ENCODE results near the gene MMP2.

MMP2 gene

DNA sequence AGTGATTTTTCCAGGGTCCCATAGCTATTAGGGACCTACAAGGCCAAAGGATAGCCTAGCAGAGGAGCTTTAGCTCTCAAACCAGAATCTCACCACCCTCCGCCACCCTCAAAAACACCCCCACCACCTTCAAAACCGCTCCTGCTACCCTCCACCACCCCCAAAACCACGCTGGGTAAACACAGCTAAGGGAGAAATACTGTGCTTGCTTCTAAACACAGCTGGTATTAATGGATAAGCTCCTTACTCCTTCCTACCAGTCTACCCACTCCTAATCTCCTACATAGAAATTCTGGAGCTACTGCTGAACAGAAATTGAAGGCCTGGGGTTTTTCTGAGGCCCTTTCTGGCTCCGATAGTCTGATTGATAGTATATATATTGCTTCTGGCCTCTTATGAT lies 27.7 kb downstream of the MMP2 start:
- TF ChIP-seq POLR2A (IDR thresholded peaks at IDR 0.05; ENCODE audit: low read length) = no peak
- no peak for TF ChIP-seq GATA1 (IDR thresholded peaks at IDR 0.05; ENCODE audit: low read depth, low read length)
- no peak for DNase-seq

GRCh38 chr16:55508271-55508921 lies 29.4 kb downstream of the MMP2 start:
- no peak for DNase-seq
- TF ChIP-seq POLR2A (IDR thresholded peaks at IDR 0.05; ENCODE audit: low read length) (no peak), GATA1 (IDR thresholded peaks at IDR 0.05; ENCODE audit: low read depth, low read length) (no peak)

GRCh38 chr16:55508941-55509931 lies 30.2 kb downstream of the MMP2 start, which contains the start of gene LPCAT2:
TSS of gene LPCAT2 (plus strand) at chr16:55509072. CDS start at chr16:55509182, 110 bp downstream.
- TF ChIP-seq POLR2A (IDR thresholded peaks at IDR 0.05; ENCODE audit: low read length) (peak; percentile 33), GATA1 (IDR thresholded peaks at IDR 0.05; ENCODE audit: low read depth, low read length) (no peak)
- peak; percentile 85 to 86 for DNase-seq

DNA sequence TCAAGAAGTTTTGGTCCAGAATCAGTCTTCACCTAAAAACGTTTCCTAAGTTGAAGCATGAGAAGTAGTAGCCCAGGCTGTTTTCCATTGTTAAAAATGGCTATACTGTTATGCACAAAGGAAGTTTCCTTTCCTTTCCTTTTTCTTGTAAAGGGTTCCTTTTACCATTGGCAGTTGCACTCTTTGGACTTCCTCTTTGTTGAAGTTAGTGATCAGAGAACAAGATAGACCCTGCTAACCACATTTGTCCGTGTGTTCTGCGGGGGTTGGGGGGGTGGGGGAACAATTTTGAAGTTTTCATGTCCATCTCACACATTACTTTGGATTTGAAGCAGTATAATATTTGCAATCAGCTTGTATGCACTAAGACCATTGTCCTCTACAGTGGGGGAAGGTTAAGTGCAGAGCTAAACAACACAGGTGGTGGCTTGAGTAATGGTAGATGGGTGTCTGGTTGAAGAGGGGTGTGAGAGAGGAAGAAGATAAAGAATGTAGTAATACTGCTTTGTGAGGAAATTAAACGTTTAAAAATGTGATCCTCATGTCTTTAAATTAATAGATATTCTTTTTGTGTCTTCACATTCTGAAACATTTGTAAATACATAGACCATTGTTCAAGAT lies 31.3 kb downstream of the MMP2 start:
- TF ChIP-seq POLR2A (IDR thresholded peaks at IDR 0.05; ENCODE audit: low read length) (no peak), GATA1 (IDR thresholded peaks at IDR 0.05; ENCODE audit: low read depth, low read length) (no peak)

GRCh38 chr16:55512941-55513340 lies 33.9 kb downstream of the MMP2 start:
- DNase-seq = no peak
- TF ChIP-seq GATA1 (IDR thresholded peaks at IDR 0.05; ENCODE audit: low read depth, low read length) (no peak), POLR2A (IDR thresholded peaks at IDR 0.05; ENCODE audit: low read length) (no peak)

More for the DNA sequence above, 31.3 kb downstream of the MMP2 start:
- peak in 1 of 2 experiments; percentile 6 for DNase-seq

DNA sequence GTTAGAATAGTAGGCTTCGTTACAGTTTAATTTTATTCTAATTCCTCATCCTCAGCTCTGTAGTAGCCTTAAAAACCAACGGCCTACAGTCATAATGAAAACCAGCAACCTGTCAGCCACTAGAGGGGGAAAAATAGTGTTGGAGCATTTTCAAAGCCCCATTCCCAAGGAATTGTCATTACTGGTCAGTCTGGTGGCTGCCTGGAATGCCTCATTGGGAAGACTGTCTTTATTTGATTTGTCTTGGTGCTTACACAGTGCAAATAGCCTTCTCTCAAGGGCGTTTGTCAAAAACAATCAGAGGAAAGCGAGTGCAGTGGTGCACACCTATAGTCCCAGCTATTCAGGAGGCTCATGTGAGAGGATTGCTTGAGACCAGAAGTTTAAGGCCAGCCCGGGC lies 34.6 kb downstream of the MMP2 start:
- DNase-seq = no peak
- TF ChIP-seq POLR2A (IDR thresholded peaks at IDR 0.05; ENCODE audit: low read length) = no peak
- no peak for TF ChIP-seq GATA1 (IDR thresholded peaks at IDR 0.05; ENCODE audit: low read depth, low read length)

- DNase-seq = no peak
- TF ChIP-seq POLR2A (IDR thresholded peaks at IDR 0.05; ENCODE audit: low read length) (no peak), GATA1 (IDR thresholded peaks at IDR 0.05; ENCODE audit: low read depth, low read length) (no peak)
Observed at GRCh38 chr16:55515111-55515510, 36.1 kb downstream of the MMP2 start.

- DNase-seq = no peak
- TF ChIP-seq GATA1 (IDR thresholded peaks at IDR 0.05; ENCODE audit: low read depth, low read length) = no peak
- no peak for TF ChIP-seq POLR2A (IDR thresholded peaks at IDR 0.05; ENCODE audit: low read length)
Observed at GRCh38 chr16:55521792-55522191, 42.8 kb downstream of the MMP2 start.

DNA sequence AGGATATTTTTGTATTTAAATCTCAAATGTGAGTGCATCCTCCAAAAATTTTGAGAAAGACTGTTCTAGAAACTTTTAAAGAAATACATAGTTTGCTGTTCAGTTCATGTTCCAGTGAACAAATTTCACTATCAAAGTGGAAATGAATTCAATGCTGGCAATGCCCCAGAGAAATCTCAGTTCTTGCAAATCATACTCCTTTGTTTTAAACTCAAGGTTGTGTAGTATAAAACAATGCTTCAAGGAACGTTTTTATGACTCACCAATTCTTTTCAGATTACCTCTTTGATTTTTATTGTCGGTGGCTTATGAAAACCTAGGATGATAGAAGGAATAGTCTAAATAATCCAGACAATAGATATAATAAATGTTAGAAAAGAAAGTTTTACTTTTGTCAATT lies 47.4 kb downstream of the MMP2 start:
- DNase-seq = no peak
- no peak for TF ChIP-seq POLR2A (IDR thresholded peaks at IDR 0.05; ENCODE audit: low read length)
- TF ChIP-seq GATA1 (IDR thresholded peaks at IDR 0.05; ENCODE audit: low read depth, low read length) = no peak

GRCh38 chr16:55527885-55528284 lies 48.9 kb downstream of the MMP2 start:
- DNase-seq = no peak
- TF ChIP-seq GATA1 (IDR thresholded peaks at IDR 0.05; ENCODE audit: low read depth, low read length) (no peak), POLR2A (IDR thresholded peaks at IDR 0.05; ENCODE audit: low read length) (no peak)

DNA sequence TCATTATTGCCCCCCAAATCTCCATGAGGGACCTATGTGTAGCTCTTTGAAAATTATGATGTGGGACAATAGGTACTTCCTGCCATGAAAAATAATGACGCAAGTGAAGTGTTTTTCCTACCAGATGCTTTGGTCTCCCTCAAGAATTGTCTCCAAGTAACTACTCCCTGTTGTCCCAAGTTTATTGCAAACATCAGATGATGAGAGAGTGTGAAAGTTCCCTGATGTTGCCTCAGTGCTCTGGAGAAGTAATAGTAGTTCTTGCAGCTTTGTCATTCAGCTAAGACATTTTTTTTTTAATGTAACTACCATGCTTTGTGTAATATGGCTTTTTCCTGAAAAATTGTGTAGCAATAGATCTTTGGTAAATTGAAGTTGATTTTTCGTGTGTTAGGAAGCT lies 50.0 kb downstream of the MMP2 start:
- DNase-seq = no peak
- TF ChIP-seq GATA1 (IDR thresholded peaks at IDR 0.05; ENCODE audit: low read depth, low read length) = no peak
- TF ChIP-seq POLR2A (IDR thresholded peaks at IDR 0.05; ENCODE audit: low read length) = no peak

- TF ChIP-seq GATA1 (IDR thresholded peaks at IDR 0.05; ENCODE audit: low read depth, low read length) (no peak), POLR2A (IDR thresholded peaks at IDR 0.05; ENCODE audit: low read length) (no peak)
- no peak for DNase-seq
Observed at GRCh38 chr16:55530316-55530856, 51.4 kb downstream of the MMP2 start.

DNA sequence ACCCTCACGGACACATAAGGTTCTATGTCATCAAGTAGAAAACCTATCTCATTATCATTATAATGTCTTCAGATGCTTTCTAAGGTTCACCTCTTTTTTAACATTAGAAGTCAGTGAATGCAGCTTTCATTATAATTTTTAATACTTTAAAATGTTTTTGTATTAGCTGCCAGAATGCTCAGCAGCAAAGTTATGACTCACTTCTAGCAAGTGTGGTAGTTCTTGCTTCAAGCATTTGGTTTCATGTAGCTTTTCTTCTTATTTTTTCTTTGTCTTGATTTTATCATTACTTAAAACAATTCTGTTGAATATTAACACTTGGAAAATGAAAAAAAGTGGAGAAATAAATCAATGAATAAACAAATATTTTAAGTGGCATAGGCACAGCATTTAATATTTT lies 53.2 kb downstream of the MMP2 start:
- no peak for DNase-seq
- no peak for TF ChIP-seq GATA1 (IDR thresholded peaks at IDR 0.05; ENCODE audit: low read depth, low read length)
- TF ChIP-seq POLR2A (IDR thresholded peaks at IDR 0.05; ENCODE audit: low read length) = no peak

- TF ChIP-seq GATA1 (IDR thresholded peaks at IDR 0.05; ENCODE audit: low read depth, low read length) (no peak), POLR2A (IDR thresholded peaks at IDR 0.05; ENCODE audit: low read length) (no peak)
- no peak for DNase-seq
Observed at GRCh38 chr16:55534756-55535155, 55.8 kb downstream of the MMP2 start.
